Activated naive CD4-positive, alpha-beta T cell treated with anti-CD3 and anti-CD28 coated beads, Interleukin-2, amount 10 ng/mL, durations not matched to agents 7 days and 5 days (primary cell): ENCODE results near the gene TUBGCP3.
A peak's percentile ranks its signal among the peaks of the same experiment; 100 is the strongest.

Source experiments
- CTCF ChIA-PET: fragments of 350-600 bp; sonication (Branson Sonifier 250); formaldehyde crosslinking; loops from one replicate; lab custom pipeline; 2021; ENCODE audit warnings: antibody characterized with exemption; lab: Charles Lee
- DNase-seq: peaks from one replicate; pipeline ENCODE4 v3.0.0-alpha.2; 2020
- H3K27ac Mint-ChIP-seq: one replicate; pipeline ENCODE4 v1.8.0; 2021; ENCODE audit warnings: mild to moderate bottlenecking, moderate library complexity, mixed read lengths
- H3K27me3 Mint-ChIP-seq: one replicate; pipeline ENCODE4 v1.8.0; 2021; ENCODE audit warnings: mild to moderate bottlenecking, mixed read lengths
- H3K36me3 Mint-ChIP-seq: one replicate; pipeline ENCODE4 v1.8.0; 2021; ENCODE audit warnings: mixed read lengths
- H3K4me1 Mint-ChIP-seq: one replicate; pipeline ENCODE4 v1.8.0; 2021; ENCODE audit warnings: mixed read lengths
- H3K4me3 Mint-ChIP-seq: one replicate; pipeline ENCODE4 v1.8.0; 2021; ENCODE audit warnings: mild to moderate bottlenecking, moderate library complexity, mixed read lengths
- H3K9me3 Mint-ChIP-seq: one replicate; pipeline ENCODE4 v1.8.0; 2021; ENCODE audit warnings: mixed read lengths

TUBGCP3 gene

GRCh38 chr13:112576191-112576590, 11.8 kb downstream of the TUBGCP3 start:
- CTCF ChIA-PET, result no interaction called here

GRCh38 chr13:112575675-112576074, 12.3 kb downstream of the TUBGCP3 start:
- H3K4me1 Mint-ChIP-seq, result peaks cover 30% of the 10 kb centered on the region
- no peak for DNase-seq
- H3K4me3 Mint-ChIP-seq, result no peak overlapping the region
- no peak overlapping the region for H3K27ac Mint-ChIP-seq
- peaks cover 3% of the 10 kb centered on the region for H3K9me3 Mint-ChIP-seq
- CTCF ChIA-PET, result no interaction called here
- H3K27me3 Mint-ChIP-seq, result no peaks in the 10 kb centered on the region
- H3K36me3 Mint-ChIP-seq, result peaks cover 24% of the 10 kb centered on the region

More at GRCh38 chr13:112576191-112576590, 11.8 kb downstream of the TUBGCP3 start:
- Mint-ChIP-seq H3K4me1 (peaks cover 29% of the 10 kb centered on the region), H3K27ac (no peak overlapping the region), H3K4me3 (no peak overlapping the region), H3K27me3 (no peaks in the 10 kb centered on the region), H3K9me3 (peaks cover 3% of the 10 kb centered on the region), H3K36me3 (peaks cover 19% of the 10 kb centered on the region)
- no peak for DNase-seq

GRCh38 chr13:112574834-112575613, 12.9 kb downstream of the TUBGCP3 start:
- Mint-ChIP-seq H3K4me1 (peaks cover 30% of the 10 kb centered on the region), H3K27me3 (no peaks in the 10 kb centered on the region), H3K36me3 (peaks cover 24% of the 10 kb centered on the region), H3K27ac (peak overlapping the region; percentile 7), H3K9me3 (peaks cover 3% of the 10 kb centered on the region), H3K4me3 (no peak overlapping the region)
- DNase-seq, result no peak
- CTCF ChIA-PET, result no interaction called here

- Mint-ChIP-seq H3K36me3 (peaks cover 28% of the 10 kb centered on the region), H3K9me3 (peaks cover 3% of the 10 kb centered on the region), H3K4me1 (peaks cover 27% of the 10 kb centered on the region), H3K4me3 (no peak overlapping the region), H3K27ac (peak overlapping the region; percentile 7), H3K27me3 (no peaks in the 10 kb centered on the region)
- CTCF ChIA-PET, result no interaction called here
- no peak for DNase-seq
Observed at GRCh38 chr13:112574416-112574815, 13.5 kb downstream of the TUBGCP3 start.

- Mint-ChIP-seq H3K9me3 (peaks cover 2% of the 10 kb centered on the region), H3K36me3 (peaks cover 30% of the 10 kb centered on the region), H3K4me1 (peaks cover 27% of the 10 kb centered on the region), H3K4me3 (no peak overlapping the region), H3K27me3 (no peaks in the 10 kb centered on the region), H3K27ac (no peak overlapping the region)
- no peak for DNase-seq
- CTCF ChIA-PET, result no interaction called here
Observed at GRCh38 chr13:112573710-112574109, 14.2 kb downstream of the TUBGCP3 start.

- Mint-ChIP-seq H3K27me3 (no peaks in the 10 kb centered on the region), H3K9me3 (peaks cover 2% of the 10 kb centered on the region), H3K4me1 (peaks cover 27% of the 10 kb centered on the region), H3K4me3 (no peak overlapping the region), H3K36me3 (peaks cover 33% of the 10 kb centered on the region), H3K27ac (no peak overlapping the region)
- CTCF ChIA-PET, result interaction anchor here (1.4 kb wide), 1 partner anchor 9 kb away, joined by 3 read pairs; no protein-coding TSS in a partner anchor
- no peak for DNase-seq
Observed at GRCh38 chr13:112572366-112572765, 15.6 kb downstream of the TUBGCP3 start.

- no peak for DNase-seq
- H3K9me3 Mint-ChIP-seq, result no peaks in the 10 kb centered on the region
- H3K4me1 Mint-ChIP-seq, result peaks cover 13% of the 10 kb centered on the region
- no peak overlapping the region for H3K27ac Mint-ChIP-seq
- H3K27me3 Mint-ChIP-seq, result no peaks in the 10 kb centered on the region
- CTCF ChIA-PET, result no interaction called here
- H3K36me3 Mint-ChIP-seq, result peaks cover 34% of the 10 kb centered on the region
- H3K4me3 Mint-ChIP-seq, result no peak overlapping the region
Observed at GRCh38 chr13:112569821-112570220, 18.1 kb downstream of the TUBGCP3 start.

- Mint-ChIP-seq H3K27me3 (no peaks in the 10 kb centered on the region), H3K4me1 (peaks cover 3% of the 10 kb centered on the region), H3K4me3 (no peak overlapping the region), H3K27ac (no peak overlapping the region), H3K36me3 (peaks cover 47% of the 10 kb centered on the region), H3K9me3 (no peaks in the 10 kb centered on the region)
- CTCF ChIA-PET, result no interaction called here
- DNase-seq, result no peak
Observed at GRCh38 chr13:112567161-112567862, 20.6 kb downstream of the TUBGCP3 start.

GRCh38 chr13:112562786-112563383, 25.1 kb downstream of the TUBGCP3 start:
- Mint-ChIP-seq H3K9me3 (no peaks in the 10 kb centered on the region), H3K27ac (peak overlapping the region; percentile 22), H3K4me1 (no peaks in the 10 kb centered on the region), H3K36me3 (peaks cover 48% of the 10 kb centered on the region), H3K27me3 (no peaks in the 10 kb centered on the region), H3K4me3 (no peak overlapping the region)
- no peak for DNase-seq
- CTCF ChIA-PET, result no interaction called here

GRCh38 chr13:112562254-112562653, 25.7 kb downstream of the TUBGCP3 start:
- Mint-ChIP-seq H3K27me3 (no peaks in the 10 kb centered on the region), H3K4me1 (no peaks in the 10 kb centered on the region), H3K9me3 (no peaks in the 10 kb centered on the region), H3K36me3 (peaks cover 50% of the 10 kb centered on the region), H3K27ac (no peak overlapping the region), H3K4me3 (no peak overlapping the region)
- no peak for DNase-seq
- CTCF ChIA-PET, result no interaction called here

- no peaks in the 10 kb centered on the region for H3K27me3 Mint-ChIP-seq
Observed at GRCh38 chr13:112561478-112561877, 26.5 kb downstream of the TUBGCP3 start.

GRCh38 chr13:112558696-112559418, 29.1 kb downstream of the TUBGCP3 start:
- Mint-ChIP-seq H3K27ac (no peak overlapping the region), H3K36me3 (peaks cover 55% of the 10 kb centered on the region), H3K27me3 (no peaks in the 10 kb centered on the region), H3K4me3 (no peak overlapping the region), H3K9me3 (no peaks in the 10 kb centered on the region), H3K4me1 (no peaks in the 10 kb centered on the region)
- no peak for DNase-seq
- CTCF ChIA-PET, result no interaction called here

More at GRCh38 chr13:112561478-112561877, 26.5 kb downstream of the TUBGCP3 start:
- Mint-ChIP-seq H3K4me1 (no peaks in the 10 kb centered on the region), H3K36me3 (peaks cover 49% of the 10 kb centered on the region), H3K27ac (no peak overlapping the region), H3K4me3 (no peak overlapping the region), H3K9me3 (no peaks in the 10 kb centered on the region)
- CTCF ChIA-PET, result no interaction called here
- no peak for DNase-seq

GRCh38 chr13:112556600-112556999, 31.4 kb downstream of the TUBGCP3 start:
- Mint-ChIP-seq H3K27me3 (no peaks in the 10 kb centered on the region), H3K27ac (no peak overlapping the region), H3K36me3 (peaks cover 58% of the 10 kb centered on the region)

More at GRCh38 chr13:112556600-112556999, 31.4 kb downstream of the TUBGCP3 start:
- no peaks in the 10 kb centered on the region for H3K4me1 Mint-ChIP-seq
- H3K4me3 Mint-ChIP-seq, result no peak overlapping the region
- CTCF ChIA-PET, result interaction anchor here (0.7 kb wide), 1 partner anchor 12 kb away, joined by 3 read pairs; no protein-coding TSS in a partner anchor
- no peaks in the 10 kb centered on the region for H3K9me3 Mint-ChIP-seq
- no peak for DNase-seq
